ENCODE data around the gene TMEM53.

The TMEM53 gene

GRCh38 chr1:44675186-44675585, 905 bp upstream of the TMEM53 start:
- POLR2A ChIA-PET = interaction anchor here (1.7 to 2.4 kb wide), 2 partner anchors 43 to 101 kb away, joined by 5 to 16 read pairs; partner anchors contain the start of gene RPS8
- Histone ChIP-seq H3K36me3 (ENCODE audit: control insufficient read depth in 2 of 2, insufficient read depth in 1 of 2, low read length in 2 of 2) (no peaks in the 10 kb centered on the region), H3K27ac (ENCODE audit: extremely low read depth, low read depth, low read length) (no peak overlapping the region), H3K4me1 (ENCODE audit: control insufficient read depth, insufficient read depth, low read length) (peaks cover 3% of the 10 kb centered on the region; the same call in 1 of the 2 replicates), H3K4me3 (ENCODE audit: low read depth, low read length) (peak overlapping the region; percentile 58), H3K9me3 (ENCODE audit: control insufficient read depth, insufficient read depth, low read depth, low read length) (no peaks in the 10 kb centered on the region)
- CTCF ChIA-PET = interaction anchor here (1.6 to 2.0 kb wide), 2 partner anchors 22 to 57 kb away, joined by 5 to 16 read pairs; no protein-coding TSS in a partner anchor
- TF ChIP-seq ZNF596 (tag by site-specific recombination; IDR thresholded peaks at IDR 0.05) (no peak), ZNF155 (tag by site-specific recombination; IDR thresholded peaks at IDR 0.05) (no peak), ZBTB7A (tag by site-specific recombination; IDR thresholded peaks at IDR 0.05; ENCODE audit: low read depth) (no peak), ZNF311 (tag by site-specific recombination; IDR thresholded peaks at IDR 0.05; ENCODE audit: borderline replicate concordance) (no peak), ZNF777 (tag by site-specific recombination; IDR thresholded peaks at IDR 0.05; ENCODE audit: borderline replicate concordance) (no peak), ZNF2 (tag by site-specific recombination; IDR thresholded peaks at IDR 0.05) (no peak), SP2 (tag by site-specific recombination; IDR thresholded peaks at IDR 0.05) (no peak)
- TF ChIP-seq, protein P1, sequence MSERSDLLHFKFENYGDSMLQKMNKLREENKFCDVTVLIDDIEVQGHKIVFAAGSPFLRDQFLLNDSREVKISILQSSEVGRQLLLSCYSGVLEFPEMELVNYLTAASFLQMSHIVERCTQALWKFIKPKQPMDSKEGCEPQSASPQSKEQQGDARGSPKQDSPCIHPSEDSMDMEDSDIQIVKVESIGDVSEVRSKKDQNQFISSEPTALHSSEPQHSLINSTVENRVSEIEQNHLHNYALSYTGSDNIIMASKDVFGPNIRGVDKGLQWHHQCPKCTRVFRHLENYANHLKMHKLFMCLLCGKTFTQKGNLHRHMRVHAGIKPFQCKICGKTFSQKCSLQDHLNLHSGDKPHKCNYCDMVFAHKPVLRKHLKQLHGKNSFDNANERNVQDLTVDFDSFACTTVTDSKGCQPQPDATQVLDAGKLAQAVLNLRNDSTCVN (tag by site-specific recombination; optimal IDR thresholded peaks at IDR 0.05) = no peak
- TF ChIP-seq, protein P2, sequence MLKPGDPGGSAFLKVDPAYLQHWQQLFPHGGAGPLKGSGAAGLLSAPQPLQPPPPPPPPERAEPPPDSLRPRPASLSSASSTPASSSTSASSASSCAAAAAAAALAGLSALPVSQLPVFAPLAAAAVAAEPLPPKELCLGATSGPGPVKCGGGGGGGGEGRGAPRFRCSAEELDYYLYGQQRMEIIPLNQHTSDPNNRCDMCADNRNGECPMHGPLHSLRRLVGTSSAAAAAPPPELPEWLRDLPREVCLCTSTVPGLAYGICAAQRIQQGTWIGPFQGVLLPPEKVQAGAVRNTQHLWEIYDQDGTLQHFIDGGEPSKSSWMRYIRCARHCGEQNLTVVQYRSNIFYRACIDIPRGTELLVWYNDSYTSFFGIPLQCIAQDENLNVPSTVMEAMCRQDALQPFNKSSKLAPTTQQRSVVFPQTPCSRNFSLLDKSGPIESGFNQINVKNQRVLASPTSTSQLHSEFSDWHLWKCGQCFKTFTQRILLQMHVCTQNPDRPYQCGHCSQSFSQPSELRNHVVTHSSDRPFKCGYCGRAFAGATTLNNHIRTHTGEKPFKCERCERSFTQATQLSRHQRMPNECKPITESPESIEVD (tag by site-specific recombination; IDR thresholded peaks at IDR 0.05) = no peak

- no peaks in the 10 kb centered on the region for H3K36me3 ChIP-seq (ENCODE audit: control insufficient read depth in 2 of 2, insufficient read depth in 1 of 2, low read length in 2 of 2)
- POLR2A ChIA-PET = interaction anchor here (0.6 to 2.4 kb wide), 13 partner anchors 10 to 1024 kb away, joined by 3 to 16 read pairs (median 5); partner anchors contain the start of genes KDM4A and RPS8
- CTCF ChIA-PET = interaction anchor here (0.6 to 2.0 kb wide), 4 partner anchors 11 to 149 kb away, joined by 3 to 16 read pairs (median 4); no protein-coding TSS in a partner anchor
- H3K9me3 ChIP-seq (ENCODE audit: control insufficient read depth, insufficient read depth, low read depth, low read length) = no peaks in the 10 kb centered on the region
- peak overlapping the region; percentile 86 for H3K4me3 ChIP-seq (ENCODE audit: low read depth, low read length)
- TF ChIP-seq ZNF777 (tag by site-specific recombination; IDR thresholded peaks at IDR 0.05; ENCODE audit: borderline replicate concordance) (0 out of 2 replicates have a peak, but pooled peaks have one; percentile 33), ZNF600 (tag by site-specific recombination; IDR thresholded peaks at IDR 0.05) (0 out of 2 replicates have a peak, but pooled peaks have one; percentile 30), ZBTB48 (tag by site-specific recombination; IDR thresholded peaks at IDR 0.05) (peak; percentile 49; the same call in 1 of the 2 replicates), ZNF704 (tag by site-specific recombination; IDR thresholded peaks at IDR 0.05) (no peak), ZNF335 (tag by site-specific recombination; conservative IDR thresholded peaks at IDR 0.05) (peak; percentile 93), ZBTB20 (tag by site-specific recombination; IDR thresholded peaks at IDR 0.05) (peak; percentile 93)
- no peak overlapping the region for H3K27ac ChIP-seq (ENCODE audit: extremely low read depth, low read depth, low read length)
- H3K4me1 ChIP-seq (ENCODE audit: control insufficient read depth, insufficient read depth, low read length) = peaks cover 3% of the 10 kb centered on the region; the same call in 1 of the 2 replicates
Measured at GRCh38 chr1:44673675-44674112, 587 bp downstream of the TMEM53 start.

- no peak overlapping the region for H3K27ac ChIP-seq (ENCODE audit: extremely low read depth, low read depth, low read length)
- H3K4me1 ChIP-seq (ENCODE audit: control insufficient read depth, insufficient read depth, low read length) = peaks cover 3% of the 10 kb centered on the region; the same call in 1 of the 2 replicates
- ChIA-PET POLR2A (interaction anchor here (0.6 to 2.4 kb wide), 8 partner anchors 9 to 875 kb away, joined by 3 to 16 read pairs (median 5); no protein-coding TSS in a partner anchor), CTCF (interaction anchor here (0.8 to 1.7 kb wide), 4 partner anchors 11 to 456 kb away, joined by 3 to 7 read pairs (median 6); no protein-coding TSS in a partner anchor)
- H3K36me3 ChIP-seq (ENCODE audit: control insufficient read depth in 2 of 2, insufficient read depth in 1 of 2, low read length in 2 of 2) = no peaks in the 10 kb centered on the region
- no peaks in the 10 kb centered on the region for H3K9me3 ChIP-seq (ENCODE audit: control insufficient read depth, insufficient read depth, low read depth, low read length)
- 0 out of 2 replicates have a peak, but pooled peaks have one; percentile 13 for TF ChIP-seq TRIM28 (IDR thresholded peaks at IDR 0.05; ENCODE audit: borderline replicate concordance, low read length)
- no peak for TF ChIP-seq KLF9 (tag by site-specific recombination; IDR thresholded peaks at IDR 0.05; ENCODE audit: low read depth)
- TF ChIP-seq OSR2 (tag by site-specific recombination; IDR thresholded peaks at IDR 0.05) = no peak
- H3K4me3 ChIP-seq (ENCODE audit: low read depth, low read length) = peak overlapping the region; percentile 86
Measured at GRCh38 chr1:44672961-44673674, 1.2 kb downstream of the TMEM53 start.

All from HEK293 (cell line).